Panc1 (cell line): ENCODE measurements around the gene CGB2. TPM values are rescaled to one million over a fixed set of nuclear protein-coding genes. Genes with fewer than 3 reads are reported as not detected.

Experiments used
- ATAC-seq: fragments of 200-7000 bp; cut with Tn5 transposase; 2 replicates; pipeline ENCODE4 v1.9.1; 2020; ENCODE audit warnings: mild to moderate bottlenecking, moderate library complexity
- BruUV-seq: library from RNA; stranded (reverse); fragments of 400-500 nt; replicated peaks from 2 replicates; lab custom pipeline; 2021; lab: Mats Ljungman, UMichigan
- CTCF ChIA-PET: fragments of 300-600 bp; sonication (Branson Sonifier 250); formaldehyde crosslinking; loops from one replicate; lab custom pipeline; 2022; ENCODE audit warnings: antibody characterized with exemption; lab: Charles Lee
- POLR2A ChIA-PET: fragments of 300-600 bp; sonication (Branson Sonifier 250); formaldehyde crosslinking; loops from one replicate; lab custom pipeline; 2022; ENCODE audit warnings: antibody characterized with exemption; lab: Charles Lee
- DNase-seq: peaks from one replicate; pipeline ENCODE4 v3.0.0-alpha.2; 2010; ENCODE audit warnings: low read depth, low spot score
- H3K27ac ChIP-seq: 2 replicates; pipeline ENCODE4 v1.5.1; 2011; ENCODE audit warnings: mild to moderate bottlenecking, low read length, inconsistent platforms
- H3K27me3 ChIP-seq: fragments of 200-500 bp; sonication (Bioruptor generic); 2 replicates; pipeline ENCODE4 v1.6.0; 2014; ENCODE audit warnings: low read length, inconsistent platforms; ENCODE audit not compliant: control insufficient read depth, insufficient read depth
- H3K36me3 ChIP-seq: fragments of 200-500 bp; sonication (Bioruptor generic); 2 replicates; pipeline ENCODE4 v1.5.1; 2014; ENCODE audit warnings: inconsistent platforms, mild to moderate bottlenecking, low read length, moderate library complexity; ENCODE audit not compliant: control insufficient read depth, insufficient read depth
- H3K4me1 ChIP-seq: 2 replicates; pipeline ENCODE4 v1.5.1; 2011; ENCODE audit warnings: inconsistent platforms, mild to moderate bottlenecking, low read length, moderate library complexity; ENCODE audit not compliant: control insufficient read depth, insufficient read depth
- H3K4me3 ChIP-seq, 2 experiments: 2 replicates each; pipeline ENCODE4 v1.5.1; 2011 to 2012; ENCODE audit warnings: low read depth in 2 of 2, low read length in 2 of 2, mild to moderate bottlenecking in 2 of 2, inconsistent platforms in 1 of 2, moderate library complexity in 1 of 2
- H3K9me3 ChIP-seq: fragments of 200-500 bp; sonication (Bioruptor generic); 2 replicates; pipeline ENCODE4 v1.5.1; 2014; ENCODE audit warnings: low read depth, mild to moderate bottlenecking, inconsistent platforms, low read length, moderate library complexity; ENCODE audit not compliant: control insufficient read depth, insufficient read depth
- POLR2AphosphoS5 ChIP-seq: IDR thresholded peaks from 2 replicates; pipeline ENCODE4 v1.6.1; 2012; ENCODE audit warnings: mild to moderate bottlenecking, low read depth, low read length, moderate library complexity
- SIN3A ChIP-seq: IDR thresholded peaks from 2 replicates; pipeline ENCODE4 v1.6.1; 2012; ENCODE audit warnings: low read depth, mild to moderate bottlenecking, low read length, moderate library complexity, borderline replicate concordance; ENCODE audit not compliant: insufficient read depth
- TCF7L2 ChIP-seq: IDR thresholded peaks from 2 replicates; pipeline ENCODE4 v1.6.1; 2011; ENCODE audit warnings: mild to moderate bottlenecking, low read depth, low read length, inconsistent platforms
- in situ Hi-C: cut with HindIII; loops from 2 replicates; pipeline ENCODE4 v1.10.0; 2016; ENCODE audit warnings: low sequenced_read_pairs, low pct_unique_long_range_greater_than_20kb
- intact Hi-C: fragments of 100-400 bp; cut with micrococcal nuclease; formaldehyde crosslinking; loops from one replicate; pipeline ENCODE4 v1.10.0; 2022; ENCODE audit not compliant: unreplicated experiment
- total RNA-seq: library from RNA; stranded (reverse); gene quantifications from one replicate; pipeline ENCODE4 v1.2.1, GENCODE V29; 2021; ENCODE audit not compliant: unreplicated experiment
- TF ChIP-seq, protein P1 (sequence below), 2 experiments: IDR thresholded peaks; 2 replicates each; pipeline ENCODE4 v1.6.1; 2011 to 2012; ENCODE audit warnings: low read depth in 2 of 2, control low read depth in 1 of 2, low read length in 1 of 2, mild to moderate bottlenecking in 1 of 2, moderate library complexity in 1 of 2; ENCODE audit not compliant: insufficient read depth in 1 of 2
- TF ChIP-seq, protein P2 (sequence below): fragments of 450-650 bp; IDR thresholded peaks from 2 replicates; pipeline ENCODE4 v1.5.1; 2017; ENCODE audit warnings: mild to moderate bottlenecking

The CGB2 gene
- total RNA-seq, 1 experiment from 2014 or later: not detected

DNA sequence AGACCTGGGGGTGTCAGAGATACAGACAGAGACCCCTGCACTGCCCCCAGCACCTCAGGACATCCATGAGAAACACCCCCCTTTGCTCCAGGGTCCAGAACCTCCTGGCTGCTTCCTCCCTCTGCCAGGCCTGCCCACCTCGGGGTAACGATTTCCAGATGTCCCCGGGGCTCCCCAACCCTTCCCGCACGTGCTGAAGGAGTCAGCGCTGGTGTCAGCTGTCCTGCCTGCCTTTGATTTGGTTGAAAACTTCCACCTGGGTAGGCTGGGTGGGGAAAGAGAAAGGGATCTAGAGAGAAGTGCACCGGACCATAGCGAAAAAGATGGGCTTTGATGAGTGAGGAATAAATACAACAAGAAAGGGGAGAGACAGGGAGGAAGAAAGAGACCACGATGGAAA, 27.4 kb downstream of the CGB2 start:
- ChIA-PET POLR2A (no interaction called here), CTCF (interaction anchor here (0.7 to 0.8 kb wide), 2 partner anchors 41 to 77 kb away, joined by 3 to 4 read pairs; no protein-coding TSS in a partner anchor)
- no peaks in the 10 kb centered on the region for H3K4me1 ChIP-seq
- TF ChIP-seq TCF7L2 (no peak), POLR2AphosphoS5 (no peak), SIN3A (no peak)
- TF ChIP-seq, protein P1, sequence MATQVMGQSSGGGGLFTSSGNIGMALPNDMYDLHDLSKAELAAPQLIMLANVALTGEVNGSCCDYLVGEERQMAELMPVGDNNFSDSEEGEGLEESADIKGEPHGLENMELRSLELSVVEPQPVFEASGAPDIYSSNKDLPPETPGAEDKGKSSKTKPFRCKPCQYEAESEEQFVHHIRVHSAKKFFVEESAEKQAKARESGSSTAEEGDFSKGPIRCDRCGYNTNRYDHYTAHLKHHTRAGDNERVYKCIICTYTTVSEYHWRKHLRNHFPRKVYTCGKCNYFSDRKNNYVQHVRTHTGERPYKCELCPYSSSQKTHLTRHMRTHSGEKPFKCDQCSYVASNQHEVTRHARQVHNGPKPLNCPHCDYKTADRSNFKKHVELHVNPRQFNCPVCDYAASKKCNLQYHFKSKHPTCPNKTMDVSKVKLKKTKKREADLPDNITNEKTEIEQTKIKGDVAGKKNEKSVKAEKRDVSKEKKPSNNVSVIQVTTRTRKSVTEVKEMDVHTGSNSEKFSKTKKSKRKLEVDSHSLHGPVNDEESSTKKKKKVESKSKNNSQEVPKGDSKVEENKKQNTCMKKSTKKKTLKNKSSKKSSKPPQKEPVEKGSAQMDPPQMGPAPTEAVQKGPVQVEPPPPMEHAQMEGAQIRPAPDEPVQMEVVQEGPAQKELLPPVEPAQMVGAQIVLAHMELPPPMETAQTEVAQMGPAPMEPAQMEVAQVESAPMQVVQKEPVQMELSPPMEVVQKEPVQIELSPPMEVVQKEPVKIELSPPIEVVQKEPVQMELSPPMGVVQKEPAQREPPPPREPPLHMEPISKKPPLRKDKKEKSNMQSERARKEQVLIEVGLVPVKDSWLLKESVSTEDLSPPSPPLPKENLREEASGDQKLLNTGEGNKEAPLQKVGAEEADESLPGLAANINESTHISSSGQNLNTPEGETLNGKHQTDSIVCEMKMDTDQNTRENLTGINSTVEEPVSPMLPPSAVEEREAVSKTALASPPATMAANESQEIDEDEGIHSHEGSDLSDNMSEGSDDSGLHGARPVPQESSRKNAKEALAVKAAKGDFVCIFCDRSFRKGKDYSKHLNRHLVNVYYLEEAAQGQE (IDR thresholded peaks at IDR 0.05; ENCODE audit: insufficient read depth in 1 of 2, low read depth in 2 of 2, low read length in 1 of 2): no peak
- TF ChIP-seq, protein P2, sequence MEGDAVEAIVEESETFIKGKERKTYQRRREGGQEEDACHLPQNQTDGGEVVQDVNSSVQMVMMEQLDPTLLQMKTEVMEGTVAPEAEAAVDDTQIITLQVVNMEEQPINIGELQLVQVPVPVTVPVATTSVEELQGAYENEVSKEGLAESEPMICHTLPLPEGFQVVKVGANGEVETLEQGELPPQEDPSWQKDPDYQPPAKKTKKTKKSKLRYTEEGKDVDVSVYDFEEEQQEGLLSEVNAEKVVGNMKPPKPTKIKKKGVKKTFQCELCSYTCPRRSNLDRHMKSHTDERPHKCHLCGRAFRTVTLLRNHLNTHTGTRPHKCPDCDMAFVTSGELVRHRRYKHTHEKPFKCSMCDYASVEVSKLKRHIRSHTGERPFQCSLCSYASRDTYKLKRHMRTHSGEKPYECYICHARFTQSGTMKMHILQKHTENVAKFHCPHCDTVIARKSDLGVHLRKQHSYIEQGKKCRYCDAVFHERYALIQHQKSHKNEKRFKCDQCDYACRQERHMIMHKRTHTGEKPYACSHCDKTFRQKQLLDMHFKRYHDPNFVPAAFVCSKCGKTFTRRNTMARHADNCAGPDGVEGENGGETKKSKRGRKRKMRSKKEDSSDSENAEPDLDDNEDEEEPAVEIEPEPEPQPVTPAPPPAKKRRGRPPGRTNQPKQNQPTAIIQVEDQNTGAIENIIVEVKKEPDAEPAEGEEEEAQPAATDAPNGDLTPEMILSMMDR: no peak
- ATAC-seq: no peak
- intact Hi-C loops (no loop called here), in situ Hi-C loops (no loop called here)
- no peak overlapping the region for H3K27ac ChIP-seq
- no peak overlapping the region for H3K4me3 ChIP-seq
- TSS peak; percentile 71 for BruUV-seq
- DNase-seq: no peak
- no peaks in the 10 kb centered on the region for H3K9me3 ChIP-seq
- no peaks in the 10 kb centered on the region for H3K36me3 ChIP-seq
- H3K27me3 ChIP-seq: no peaks in the 10 kb centered on the region

DNA sequence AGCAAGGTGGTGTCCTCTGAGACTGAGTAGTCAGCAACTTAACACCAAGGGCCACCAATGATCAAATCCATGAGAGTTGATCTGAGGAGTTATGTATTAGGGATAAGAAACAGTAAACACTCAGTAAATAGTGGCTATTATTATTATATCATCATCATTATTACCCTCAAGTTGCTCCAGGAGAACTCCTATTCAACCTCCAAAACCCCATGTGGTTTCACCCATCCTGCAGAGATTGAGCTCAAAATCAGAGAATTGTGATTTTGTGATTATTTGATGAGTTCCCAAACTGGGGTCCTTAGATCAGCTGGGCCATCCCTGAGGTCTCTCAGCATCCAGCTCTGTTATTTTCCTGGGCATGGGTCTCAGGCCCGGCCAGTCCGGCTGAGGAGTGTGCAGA, 29.3 kb downstream of the CGB2 start:
- in situ Hi-C loops: no loop called here

More for the DNA sequence above, 29.3 kb downstream of the CGB2 start:
- CTCF ChIA-PET: no interaction called here
- H3K4me1 ChIP-seq: peaks cover 4% of the 10 kb centered on the region; the same call in 1 of the 2 replicates
- ATAC-seq (no peak), DNase-seq (no peak)
- no peak overlapping the region for H3K4me3 ChIP-seq
- no peaks in the 10 kb centered on the region for H3K36me3 ChIP-seq
- no peak overlapping the region for H3K27ac ChIP-seq
- H3K9me3 ChIP-seq: no peaks in the 10 kb centered on the region
- POLR2A ChIA-PET: no interaction called here
- H3K27me3 ChIP-seq: no peaks in the 10 kb centered on the region
- BruUV-seq: no TSS peak
- TF ChIP-seq TCF7L2 (no peak), SIN3A (no peak), POLR2AphosphoS5 (no peak)
- TF ChIP-seq, protein P1 (IDR thresholded peaks at IDR 0.05; ENCODE audit: insufficient read depth in 1 of 2, low read depth in 2 of 2, low read length in 1 of 2): no peak
- TF ChIP-seq, protein P2: no peak
- intact Hi-C loops: no loop called here
